GM21528 (cell line): ENCODE measurements around the gene CATSPER1.
A peak's percentile ranks its signal among the peaks of the same experiment; 100 is the strongest.

Experiments used
- ATAC-seq: cut with Tn5 transposase; IDR thresholded peaks from one replicate; pipeline ENCODE4 v1.9.1; 2021; ENCODE audit warnings: mild to moderate bottlenecking, moderate library complexity; ENCODE audit not compliant: unreplicated experiment, low FRiP score

CATSPER1 gene

GRCh38 chr11:66026017-66026529 is at the start of gene CATSPER1:
Gene CATSPER1, minus strand, starts transcription at chr11:66026479. Its CDS starts 100 bp downstream, at chr11:66026379.
- no peak for ATAC-seq

GRCh38 chr11:66075273-66075672 is 49.0 kb upstream of the CATSPER1 start:
- ATAC-seq: no peak

DNA sequence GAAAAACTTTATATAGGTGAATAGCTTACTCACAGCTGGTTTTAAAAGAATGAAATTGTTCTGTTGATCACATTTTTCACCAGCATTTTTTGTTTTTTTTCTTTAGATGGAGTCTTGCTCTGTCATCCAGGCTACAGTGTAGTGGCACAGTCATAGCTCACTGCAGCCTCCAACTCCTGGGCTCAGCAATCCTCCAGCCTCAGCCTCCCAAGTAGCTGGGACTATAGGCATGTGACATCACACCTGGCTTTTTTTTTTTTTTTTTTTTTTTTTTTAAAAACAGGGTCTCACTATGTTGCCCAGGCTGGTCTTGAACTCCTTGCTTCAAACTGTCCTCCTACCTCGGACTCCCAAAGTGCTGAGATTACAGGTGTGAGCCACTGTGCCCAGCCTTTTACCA is 47.4 kb upstream of the CATSPER1 start:
- ATAC-seq: no peak

- no peak for ATAC-seq
Measured at GRCh38 chr11:66072518-66072917, 46.2 kb upstream of the CATSPER1 start.

DNA sequence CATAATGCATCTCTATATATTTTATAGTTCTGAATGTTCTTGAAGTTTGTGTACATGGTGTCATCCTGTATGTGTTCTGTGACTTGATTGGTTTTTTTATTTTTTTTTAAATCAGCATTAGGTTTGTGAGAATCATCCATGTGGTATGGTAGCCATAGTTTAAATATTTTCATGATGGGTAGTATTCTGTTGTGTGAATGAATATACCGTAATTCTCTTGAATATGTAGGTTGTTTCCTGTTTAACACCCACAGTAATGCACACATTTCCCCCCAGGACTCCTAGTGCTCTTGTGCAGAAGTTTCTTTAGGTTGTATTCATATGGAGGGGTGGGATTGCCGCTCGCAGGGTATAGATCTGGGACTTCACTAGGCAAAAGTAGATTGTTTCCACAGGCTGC is 45.8 kb upstream of the CATSPER1 start:
- no peak for ATAC-seq

DNA sequence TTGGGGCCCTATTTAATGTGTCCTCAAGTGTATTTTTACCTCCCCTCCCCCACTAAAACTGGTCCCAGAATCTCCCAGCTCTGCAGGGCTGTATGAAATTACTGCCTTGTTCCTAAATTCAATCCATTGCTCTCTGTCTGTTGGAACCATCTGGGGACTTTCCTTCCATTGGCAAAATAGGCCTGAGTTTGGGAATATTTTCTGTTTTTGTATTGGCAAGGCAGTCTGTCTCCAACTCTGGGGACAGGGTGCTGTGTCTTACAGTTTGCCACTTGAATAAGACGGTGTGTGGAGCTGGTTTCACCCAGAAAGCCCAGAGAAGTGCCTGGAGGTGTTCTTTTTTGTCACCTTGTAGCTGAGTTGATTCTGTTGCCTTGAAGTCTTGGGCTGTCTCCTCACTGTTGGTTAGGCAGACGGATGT is 45.1 kb upstream of the CATSPER1 start:
- no peak for ATAC-seq

DNA sequence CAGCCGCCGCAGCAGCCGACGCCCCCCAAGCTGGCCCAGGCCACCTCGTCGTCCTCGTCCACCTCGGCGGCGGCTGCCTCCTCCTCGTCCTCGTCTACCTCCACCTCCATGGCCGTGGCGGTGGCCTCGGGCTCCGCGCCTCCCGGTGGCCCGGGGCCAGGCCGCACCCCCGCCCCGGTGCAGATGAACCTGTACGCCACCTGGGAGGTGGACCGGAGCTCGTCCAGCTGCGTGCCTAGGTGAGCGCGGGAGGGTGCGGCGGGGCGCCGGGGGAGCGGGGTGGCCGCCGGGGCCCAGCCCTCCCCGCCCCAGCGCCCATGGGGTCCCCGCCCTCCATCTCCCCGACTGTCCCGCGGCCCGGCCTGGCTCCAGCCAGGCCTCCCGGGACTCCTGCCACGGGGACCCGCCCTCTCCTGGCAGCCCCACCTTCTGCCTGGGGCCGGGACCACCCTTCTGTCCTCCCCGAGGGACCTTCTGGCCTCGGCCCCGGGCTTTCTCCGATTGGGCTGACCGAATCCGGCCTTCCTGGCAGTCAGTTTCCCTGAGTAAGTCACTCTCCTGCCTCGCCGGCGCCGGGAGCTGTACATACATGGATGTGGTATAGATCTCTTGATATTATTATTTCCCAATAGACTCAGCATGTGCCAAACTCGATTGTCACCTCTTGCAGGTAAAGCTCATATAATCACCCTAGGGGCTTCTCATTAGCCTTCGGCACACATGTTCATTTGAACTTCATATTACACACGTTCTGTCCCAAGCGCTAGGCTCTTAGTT is 44.5 kb upstream of the CATSPER1 start:
- ATAC-seq: peak; percentile 14

GRCh38 chr11:66069715-66070603 is 43.7 kb upstream of the CATSPER1 start, which contains the start of gene PACS1:
Gene PACS1, plus strand, starts transcription at chr11:66070272. Its CDS starts 215 bp downstream, at chr11:66070487.
- ATAC-seq: peak; percentile 46

DNA sequence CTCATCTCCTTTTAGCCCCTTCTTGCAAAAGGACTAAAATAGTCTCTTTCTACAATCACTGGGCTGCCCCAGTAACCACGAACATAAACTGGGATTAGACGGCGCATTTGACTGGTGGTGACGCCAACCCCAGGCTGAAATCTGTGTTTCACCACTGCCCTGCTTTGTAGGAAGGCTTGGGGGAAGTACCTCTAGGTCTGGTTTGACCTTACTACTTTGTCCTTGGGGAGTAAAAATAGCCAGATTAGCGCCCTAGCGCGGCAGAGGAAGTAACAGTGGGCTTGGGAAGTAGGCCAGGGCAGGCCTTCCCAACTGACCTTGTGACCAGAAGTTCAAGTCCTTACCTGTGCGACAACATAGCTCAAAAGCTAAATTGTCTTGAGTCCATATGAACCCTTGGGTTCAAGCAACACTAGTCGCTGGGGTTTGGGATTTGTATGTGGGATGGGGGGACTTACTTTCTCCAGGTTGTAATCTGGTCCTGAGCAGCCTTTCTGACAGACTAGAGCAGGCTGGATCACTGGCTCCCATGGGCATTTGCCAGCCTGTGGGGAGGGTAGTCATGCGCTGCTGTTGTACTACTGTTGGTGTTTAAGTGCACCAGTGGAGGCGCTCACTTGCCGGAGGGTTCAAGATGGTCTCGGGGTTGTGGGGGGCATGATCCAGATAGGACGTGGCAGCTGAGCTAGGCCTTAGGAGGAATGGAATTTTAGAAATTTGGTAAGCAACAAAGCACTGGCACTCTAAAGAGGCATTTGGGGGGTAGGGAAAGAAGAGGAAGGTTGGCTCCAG is 42.8 kb upstream of the CATSPER1 start:
- peak; percentile 33 for ATAC-seq

- no peak for ATAC-seq
Measured at GRCh38 chr11:66068154-66068821, 42.0 kb upstream of the CATSPER1 start.

- ATAC-seq: no peak
Measured at GRCh38 chr11:66067640-66068039, 41.4 kb upstream of the CATSPER1 start.

GRCh38 chr11:66066751-66067150 is 40.5 kb upstream of the CATSPER1 start:
- ATAC-seq: no peak

DNA sequence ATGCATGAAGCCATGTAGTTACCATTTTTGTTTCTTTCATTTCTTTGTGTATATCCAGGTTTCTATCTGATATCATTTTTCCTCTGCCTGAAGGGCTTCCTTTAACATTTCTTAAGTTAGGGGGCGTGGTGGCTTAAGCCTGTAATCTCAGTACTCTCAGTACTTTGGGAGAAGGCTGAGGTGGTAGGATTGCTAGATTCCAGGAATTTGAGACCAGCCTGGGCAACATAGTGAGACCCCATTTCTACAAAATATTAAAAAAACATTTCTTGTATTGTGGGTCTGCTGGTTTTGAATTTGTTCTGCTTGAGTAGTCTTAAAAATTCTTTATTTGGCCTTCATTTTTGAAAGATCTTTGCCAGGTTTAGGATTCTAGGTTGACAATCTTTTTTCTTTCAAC is 38.3 kb upstream of the CATSPER1 start:
- no peak for ATAC-seq

GRCh38 chr11:66063900-66064299 is 37.6 kb upstream of the CATSPER1 start:
- no peak for ATAC-seq

- ATAC-seq: no peak
Measured at GRCh38 chr11:66062408-66062807, 36.1 kb upstream of the CATSPER1 start.

DNA sequence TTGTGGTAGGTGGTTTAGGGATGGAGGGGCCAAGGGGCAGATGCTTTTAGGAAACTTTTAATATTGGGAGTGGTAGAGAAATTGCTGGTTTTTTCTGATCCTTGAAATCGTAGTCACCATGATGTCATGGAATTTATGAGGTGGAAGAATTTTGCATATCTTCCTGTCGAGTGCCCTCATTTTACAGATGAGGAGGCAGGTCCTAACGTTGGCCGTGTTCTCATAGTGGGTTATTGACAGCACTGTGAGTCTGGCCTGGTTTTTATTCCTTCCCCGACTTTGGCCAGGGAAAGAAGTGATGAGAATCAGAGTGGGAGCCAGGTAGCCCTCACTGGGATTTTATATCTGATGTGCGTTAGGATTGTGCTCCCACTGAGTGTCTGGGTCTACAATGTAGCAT is 35.0 kb upstream of the CATSPER1 start:
- no peak for ATAC-seq

- no peak for ATAC-seq
Measured at GRCh38 chr11:66059966-66060680, 33.8 kb upstream of the CATSPER1 start.

DNA sequence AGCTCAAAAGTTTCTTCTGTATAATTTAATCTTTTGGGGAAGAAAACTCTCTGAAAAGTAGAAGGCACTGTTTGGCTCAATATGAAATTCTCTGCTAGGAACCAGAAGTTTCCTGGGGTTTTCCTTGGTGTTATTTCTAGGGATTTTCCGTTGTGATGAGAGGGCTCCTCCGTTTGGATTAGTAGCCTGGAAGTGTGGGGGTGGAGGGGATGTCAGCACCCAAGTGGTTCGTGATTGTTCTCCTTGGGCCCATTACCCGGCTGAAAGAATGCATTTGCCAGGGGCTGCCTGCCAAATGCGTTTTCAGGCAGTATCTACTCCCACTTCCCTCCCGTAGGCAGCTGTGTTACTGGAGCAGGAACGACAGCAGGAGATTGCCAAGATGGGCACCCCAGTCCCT is 30.2 kb upstream of the CATSPER1 start:
- ATAC-seq: no peak

DNA sequence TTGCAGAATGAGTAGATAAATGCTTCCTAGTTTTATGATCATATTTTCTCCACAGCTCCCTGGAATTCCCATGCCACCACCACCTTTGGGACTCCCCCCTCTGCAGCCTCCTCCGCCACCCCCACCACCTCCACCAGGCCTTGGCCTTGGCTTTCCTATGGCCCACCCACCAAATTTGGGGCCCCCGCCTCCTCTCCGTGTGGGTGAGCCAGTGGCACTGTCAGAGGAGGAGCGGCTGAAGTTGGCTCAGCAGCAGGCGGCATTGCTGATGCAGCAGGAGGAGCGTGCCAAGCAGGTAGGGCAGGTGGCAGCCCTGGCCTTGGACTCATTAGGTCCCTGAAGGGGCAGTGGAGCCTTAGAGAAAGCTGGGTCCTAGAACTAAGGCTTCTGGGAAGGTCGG is 28.7 kb upstream of the CATSPER1 start:
- no peak for ATAC-seq
